Right atrium auricular region (tissue), 2 donors: ENCODE data around the gene COL23A1. TPM values are rescaled to one million over a fixed set of nuclear protein-coding genes. Genes with fewer than 3 reads are reported as not detected.

Source experiments
- DNase-seq: peaks from one replicate; pipeline ENCODE4 v3.0.0-alpha.2; 2019; ENCODE audit warnings: low spot score
- H3K27ac ChIP-seq, 2 donors: fragments of 200-600 bp; sonication (generic); 1 replicate in 1 of 2; 2 replicates in 1 of 2; pipeline ENCODE4 v1.5.1; 2016 to 2019
- H3K27me3 ChIP-seq, 2 donors: fragments of 200-600 bp; sonication (generic); one replicate each; pipeline versions ENCODE4 v1.5.1 to v1.6.0; 2017 to 2019
- H3K36me3 ChIP-seq: fragments of 200-600 bp; sonication (generic); one replicate; pipeline ENCODE4 v1.5.1; 2016
- H3K4me1 ChIP-seq, 2 donors: fragments of 200-600 bp; sonication (generic); one replicate each; pipeline versions ENCODE4 v1.5.1 to v1.6.0; 2017 to 2019
- H3K4me3 ChIP-seq, 2 donors: fragments of 200-600 bp; sonication (generic); 1 replicate in 1 of 2; 2 replicates in 1 of 2; pipeline ENCODE4 v1.5.1; 2017 to 2019; ENCODE audit warnings: mild to moderate bottlenecking in 1 of 2, moderate library complexity in 1 of 2
- H3K9me3 ChIP-seq, 2 donors: fragments of 200-600 bp; sonication (generic); one replicate each; pipeline ENCODE4 v1.5.1; 2019
- CTCF ChIP-seq, 2 donors: fragments of 200-600 bp; sonication (generic); IDR thresholded peaks; one replicate each; pipeline ENCODE4 v1.5.1; 2019; ENCODE audit warnings: antibody characterized with exemption in 2 of 2
- total RNA-seq, 2 donors: library from RNA; depleted of rRNA; stranded (reverse); fragments of >200 nt; gene quantifications; one replicate each; pipeline ENCODE4 v1.1.0, GENCODE V29; 2016

COL23A1 gene
- total RNA-seq, 2 donors from 2014 or later: 5.7 to 6.8 TPM

- DNase-seq: no peak
- H3K9me3 ChIP-seq: no peaks in the 10 kb centered on the region
- no peak overlapping the region for H3K4me3 ChIP-seq
- no peak overlapping the region for H3K27ac ChIP-seq
- TF ChIP-seq CTCF (IDR thresholded peaks at IDR 0.05): no peak
- H3K36me3 ChIP-seq: peaks cover 81% of the 10 kb centered on the region
- no peaks in the 10 kb centered on the region for H3K27me3 ChIP-seq
- H3K4me1 ChIP-seq: peaks cover 0 to 29% of the 10 kb centered on the region in 2 donors
These were observed 29.2 kb upstream of the COL23A1 start for GRCh38 chr5:178619390-178619789.

DNA sequence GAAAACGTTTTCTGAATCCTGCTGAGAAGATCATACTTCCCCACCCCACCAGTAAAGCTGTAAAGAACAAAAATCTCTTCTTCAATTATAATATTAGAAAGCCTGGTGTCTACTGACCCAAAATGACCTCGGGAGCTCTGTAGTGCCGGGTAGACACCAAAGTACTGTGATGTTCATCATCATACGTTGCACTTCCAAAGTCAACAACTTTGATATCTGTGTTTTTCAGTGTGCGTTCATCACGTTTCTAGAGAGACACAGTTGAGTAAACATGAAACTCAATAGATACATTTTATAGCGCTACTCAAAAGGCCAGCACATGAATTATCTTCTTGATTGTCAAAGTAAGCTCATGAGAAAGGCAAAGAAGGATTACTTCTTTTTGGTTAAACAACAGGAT, 22.1 kb upstream of the COL23A1 start:
- no peak for DNase-seq
- Histone ChIP-seq H3K4me3 (no peak overlapping the region), H3K27me3 (no peaks in the 10 kb centered on the region), H3K4me1 (no peaks in the 10 kb centered on the region), H3K9me3 (no peaks in the 10 kb centered on the region), H3K27ac (peak overlapping the region in 1 of 2 donors; percentile 12), H3K36me3 (peaks cover 84% of the 10 kb centered on the region)
- no peak for TF ChIP-seq CTCF (IDR thresholded peaks at IDR 0.05)

DNA sequence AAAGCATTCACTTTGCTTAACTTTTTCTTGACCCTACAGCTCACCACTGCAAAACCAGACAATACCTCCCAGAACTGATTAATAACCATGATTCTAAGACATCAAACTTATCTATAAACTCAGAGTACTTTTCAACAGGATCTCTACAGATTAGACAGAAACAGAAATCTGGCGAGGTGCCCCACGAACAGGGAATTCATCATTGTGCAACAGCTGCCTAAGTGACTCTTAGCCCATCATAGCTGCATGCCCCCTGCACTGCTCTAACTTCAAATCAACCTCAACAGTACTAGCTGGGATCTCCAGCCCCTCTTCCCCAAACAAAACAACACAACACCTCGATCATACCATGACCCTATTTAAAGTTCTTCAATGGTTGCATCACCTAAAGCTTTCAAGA, 16.1 kb upstream of the COL23A1 start:
- H3K4me3 ChIP-seq: no peak overlapping the region
- H3K36me3 ChIP-seq: peaks cover 80% of the 10 kb centered on the region
- no peaks in the 10 kb centered on the region for H3K4me1 ChIP-seq
- no peak overlapping the region for H3K27ac ChIP-seq
- no peaks in the 10 kb centered on the region for H3K9me3 ChIP-seq
- no peak for DNase-seq
- no peaks in the 10 kb centered on the region for H3K27me3 ChIP-seq
- no peak for TF ChIP-seq CTCF (IDR thresholded peaks at IDR 0.05)

DNA sequence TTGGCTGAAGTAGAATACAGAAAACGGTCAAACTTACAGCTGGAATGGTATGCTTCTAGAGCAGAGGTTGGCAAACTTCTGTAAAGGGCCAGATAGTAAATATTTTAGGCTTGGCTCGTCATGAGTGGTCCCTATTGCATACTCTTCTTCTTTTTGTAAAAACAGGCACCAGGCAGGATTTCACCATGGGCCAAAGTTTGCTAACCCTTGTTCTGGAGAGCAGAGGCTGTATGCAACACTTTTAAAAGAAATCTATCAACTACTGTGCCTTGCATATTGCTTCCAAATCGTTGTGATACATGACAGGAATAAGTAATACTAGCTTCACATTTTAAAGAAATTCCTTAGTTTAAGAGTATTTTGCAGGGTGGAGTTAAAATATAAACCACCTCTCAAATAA, 15.6 kb upstream of the COL23A1 start:
- no peak for DNase-seq
- no peak overlapping the region for H3K4me3 ChIP-seq
- TF ChIP-seq CTCF (IDR thresholded peaks at IDR 0.05): no peak
- H3K9me3 ChIP-seq: no peaks in the 10 kb centered on the region
- no peaks in the 10 kb centered on the region for H3K4me1 ChIP-seq
- peaks cover 78% of the 10 kb centered on the region for H3K36me3 ChIP-seq
- no peak overlapping the region for H3K27ac ChIP-seq
- H3K27me3 ChIP-seq: no peaks in the 10 kb centered on the region

DNA sequence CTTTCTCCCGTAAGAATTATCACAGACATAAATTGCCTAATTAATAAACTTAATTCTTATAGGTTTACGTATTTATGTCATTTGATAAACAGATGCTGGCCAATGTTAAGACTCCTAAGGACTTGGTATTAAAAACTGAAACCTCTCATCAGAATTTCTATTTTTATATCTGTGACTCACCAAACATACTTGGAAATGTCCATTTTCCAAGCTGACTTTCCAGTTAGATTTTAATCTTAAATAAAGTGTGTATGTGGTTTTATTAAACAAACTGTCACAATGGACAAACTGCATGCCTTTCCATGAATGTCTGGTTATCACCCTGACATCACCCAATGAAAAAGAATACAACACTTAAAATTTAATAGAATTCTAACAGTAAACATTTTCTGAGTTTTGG, 12.6 kb upstream of the COL23A1 start:
- no peak for DNase-seq
- no peaks in the 10 kb centered on the region for H3K4me1 ChIP-seq
- no peak for TF ChIP-seq CTCF (IDR thresholded peaks at IDR 0.05)
- H3K9me3 ChIP-seq: no peaks in the 10 kb centered on the region
- H3K27me3 ChIP-seq: no peaks in the 10 kb centered on the region
- peak overlapping the region in 1 of 2 donors; percentile 29 for H3K27ac ChIP-seq
- no peak overlapping the region for H3K4me3 ChIP-seq
- peaks cover 70% of the 10 kb centered on the region for H3K36me3 ChIP-seq

DNA sequence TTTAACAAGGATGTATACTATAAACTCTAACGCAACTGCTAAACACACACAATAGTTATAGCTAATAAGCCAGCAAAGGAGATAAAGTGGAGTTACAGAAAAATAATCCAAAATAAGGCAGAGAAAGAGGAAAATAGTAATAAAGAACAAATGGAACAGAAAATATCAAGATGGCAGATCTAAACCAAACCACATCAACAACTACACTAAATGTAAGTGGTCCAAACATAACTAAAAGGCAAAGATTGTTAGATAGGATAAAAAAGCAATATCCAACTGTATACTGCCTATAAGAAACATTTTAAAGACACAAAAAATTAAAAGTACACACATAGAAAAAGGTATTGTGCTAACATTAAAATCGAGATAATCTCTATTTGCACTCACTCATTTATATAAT, 5.6 kb upstream of the COL23A1 start:
- Histone ChIP-seq H3K27ac (no peak overlapping the region), H3K9me3 (peaks cover 0 to 18% of the 10 kb centered on the region in 2 donors), H3K4me1 (peaks cover 0 to 5% of the 10 kb centered on the region in 2 donors), H3K4me3 (no peak overlapping the region), H3K27me3 (no peaks in the 10 kb centered on the region), H3K36me3 (peaks cover 9% of the 10 kb centered on the region)
- no peak for DNase-seq
- TF ChIP-seq CTCF (IDR thresholded peaks at IDR 0.05): no peak
